ENCODE data around the gene RARRES1.

Gene RARRES1

GRCh38 chr3:158765518-158766205 lies 33.4 kb upstream of the RARRES1 start:
- DNase-seq: no peak

DNA sequence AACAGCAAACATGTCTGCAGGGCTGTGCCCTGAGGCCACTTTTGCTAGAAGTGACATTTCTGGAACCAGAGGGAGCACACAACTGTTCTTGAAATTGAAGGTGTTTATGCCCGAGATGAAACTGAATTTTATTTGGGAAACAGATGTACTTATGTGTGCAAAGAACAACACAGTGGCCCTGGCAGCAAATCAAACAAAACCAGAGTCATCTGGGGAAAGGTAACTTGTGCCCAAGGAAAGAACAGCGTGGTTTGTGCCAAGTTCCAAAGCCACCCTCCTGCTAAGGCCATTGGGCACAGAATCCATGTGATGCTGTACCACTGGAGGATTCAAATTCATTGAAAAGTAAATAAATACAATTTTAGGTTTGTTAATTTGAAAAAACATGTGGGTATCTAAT lies 31.2 kb upstream of the RARRES1 start:
- no peak for DNase-seq

DNA sequence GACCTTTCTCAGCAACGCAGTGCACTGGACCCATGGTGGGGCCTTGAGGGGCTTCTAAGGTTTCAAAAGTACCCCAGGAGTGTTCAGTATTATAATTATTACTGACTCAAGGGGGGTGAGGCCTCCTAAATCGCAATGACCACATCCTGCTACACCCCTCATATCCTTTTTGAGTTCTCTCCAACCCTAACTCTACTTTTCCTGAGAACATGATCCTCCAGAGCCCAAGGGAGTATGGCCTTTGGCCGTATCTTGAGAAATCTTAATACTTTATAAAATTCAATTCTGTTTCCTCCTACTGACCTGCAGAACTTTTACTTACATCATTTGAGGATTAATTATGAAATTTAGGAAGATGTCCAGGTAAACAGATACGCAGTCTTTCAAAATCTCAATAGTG lies 30.4 kb upstream of the RARRES1 start:
- DNase-seq: no peak

GRCh38 chr3:158761350-158761749 lies 29.1 kb upstream of the RARRES1 start:
- DNase-seq: no peak

DNA sequence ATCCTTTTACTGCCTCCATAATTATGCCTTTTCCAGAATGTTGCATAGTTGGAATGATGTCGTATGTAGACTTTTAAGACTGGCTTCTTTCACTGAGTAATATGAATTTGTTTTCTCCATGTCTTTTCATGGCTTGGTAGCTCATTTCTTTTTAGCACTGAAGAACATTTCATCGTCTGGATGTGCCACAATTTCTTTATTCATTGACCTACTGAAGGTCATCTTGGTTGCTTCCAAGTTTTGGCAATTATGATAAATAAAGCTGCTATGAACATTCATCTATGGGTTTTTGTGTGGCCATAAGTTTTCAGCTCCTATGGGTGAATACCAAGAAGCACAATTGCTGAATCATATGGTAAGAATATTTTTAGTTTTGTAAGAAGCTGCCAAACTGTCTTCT lies 23.2 kb upstream of the RARRES1 start:
- no peak for DNase-seq

DNA sequence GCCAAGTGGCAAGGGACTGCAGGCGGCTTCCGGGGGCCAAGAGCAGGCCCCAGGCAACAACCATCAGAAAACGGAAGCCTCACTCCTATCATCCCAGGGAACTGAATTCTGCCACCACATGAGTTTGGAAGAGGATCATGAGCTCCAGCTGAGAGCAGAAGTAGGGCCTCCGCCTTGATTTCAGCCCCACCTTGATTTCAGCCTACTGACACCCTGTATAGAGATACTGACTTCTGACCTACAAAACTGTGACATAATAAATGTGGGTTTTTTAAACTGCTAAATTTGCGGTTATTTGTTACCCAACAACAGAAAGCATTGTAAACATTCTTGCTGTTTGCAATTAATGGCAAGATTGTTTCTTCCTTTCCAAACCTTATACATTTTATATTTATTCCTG lies 21.6 kb upstream of the RARRES1 start:
- no peak for DNase-seq

- DNase-seq: no peak
These were observed 19.1 kb upstream of the RARRES1 start for GRCh38 chr3:158751316-158751715.

DNA sequence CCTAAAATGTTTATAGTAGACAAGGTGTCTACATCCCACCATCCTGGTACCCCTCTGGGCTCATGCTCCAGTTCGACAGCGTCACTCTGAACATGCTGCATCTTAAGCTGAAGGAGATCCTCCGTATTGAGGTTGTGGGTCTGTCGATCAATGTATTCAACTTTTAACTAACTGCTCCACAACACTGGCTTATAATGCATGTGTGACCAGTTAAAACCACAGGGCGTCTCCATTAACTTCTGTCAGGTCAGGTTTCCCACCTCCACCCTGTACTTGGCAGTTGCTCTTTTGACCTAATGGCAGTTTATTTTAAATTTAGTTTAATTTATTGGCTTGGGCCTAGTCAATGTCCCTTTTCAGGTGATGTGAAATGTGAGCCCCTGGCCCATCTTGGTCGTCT lies 17.8 kb upstream of the RARRES1 start:
- no peak for DNase-seq

- no peak for DNase-seq
These were observed 17.3 kb upstream of the RARRES1 start for GRCh38 chr3:158749526-158749925.

- DNase-seq: no peak
These were observed 16.1 kb upstream of the RARRES1 start for GRCh38 chr3:158748237-158748828.

DNA sequence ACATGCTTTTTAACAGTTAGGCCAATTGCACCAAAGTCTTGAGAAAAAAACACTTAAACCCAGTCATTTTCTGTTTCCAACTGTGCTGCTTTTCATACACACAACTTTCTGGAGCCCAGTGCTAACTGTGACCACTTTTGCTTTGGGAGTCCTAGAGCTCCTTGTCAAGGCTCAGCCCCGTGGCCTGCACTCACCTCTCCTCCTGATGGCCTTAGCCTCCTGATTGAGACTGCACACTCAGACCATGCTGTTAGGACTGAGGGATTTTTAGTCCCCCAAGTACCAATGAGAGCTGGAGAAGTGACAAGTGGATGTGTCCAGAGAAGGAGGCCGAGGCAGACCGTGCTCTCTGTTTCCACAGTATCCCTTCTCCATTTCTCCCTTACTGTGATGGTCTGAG lies 15.2 kb upstream of the RARRES1 start:
- DNase-seq: no peak

DNA sequence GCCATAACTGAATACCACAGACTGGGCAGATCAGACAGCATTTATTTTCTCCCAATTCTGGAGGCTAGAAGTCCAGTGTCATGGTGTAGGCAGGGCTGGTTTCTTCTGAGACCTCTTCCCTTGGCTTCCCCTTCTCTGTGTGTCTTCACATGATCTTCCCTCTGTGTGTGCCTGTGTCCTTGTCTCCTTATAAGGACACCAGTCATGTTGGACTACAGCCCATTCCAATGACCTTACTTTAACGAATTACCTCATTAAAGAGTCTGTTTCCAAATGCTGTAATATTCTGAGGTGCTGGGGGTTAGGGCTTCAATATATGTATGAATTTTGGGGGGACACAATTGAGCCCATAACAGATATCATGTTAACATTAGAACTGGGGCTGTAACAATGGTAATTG lies 13.3 kb upstream of the RARRES1 start:
- no peak for DNase-seq

DNA sequence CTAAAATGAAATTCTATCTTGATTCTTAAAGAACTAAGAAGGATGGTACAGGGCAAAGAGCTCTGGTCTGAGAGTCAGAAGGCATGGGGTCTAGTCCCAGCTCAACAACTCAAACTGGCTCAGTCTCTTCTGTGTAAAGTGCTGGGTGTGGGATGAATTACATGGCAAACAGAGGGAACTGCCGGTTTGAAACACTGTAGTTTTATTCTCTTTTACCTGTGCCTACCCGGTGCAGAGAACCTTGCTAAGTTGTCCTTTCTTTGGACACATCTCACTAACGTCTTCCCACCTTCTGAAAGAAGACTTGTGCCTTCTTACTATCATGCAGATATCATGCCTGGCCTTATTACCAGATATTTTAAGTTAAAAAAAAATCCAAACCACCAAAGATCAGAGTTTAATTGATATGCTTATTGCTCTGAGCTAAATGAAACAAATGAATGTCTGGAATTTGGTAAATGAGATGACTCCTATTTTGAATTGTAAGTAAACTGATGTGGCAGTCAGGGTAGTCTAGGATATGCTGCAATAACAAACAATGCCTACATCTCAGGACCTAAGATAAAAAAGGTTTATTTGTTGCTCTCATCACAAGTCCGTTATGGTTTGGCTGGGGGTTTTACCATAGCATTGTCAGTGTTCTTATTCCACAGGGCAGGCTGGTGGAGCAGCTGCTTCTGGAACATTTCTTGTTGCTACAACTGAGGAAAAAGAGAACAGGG lies 12.5 kb upstream of the RARRES1 start:
- DNase-seq: no peak

DNA sequence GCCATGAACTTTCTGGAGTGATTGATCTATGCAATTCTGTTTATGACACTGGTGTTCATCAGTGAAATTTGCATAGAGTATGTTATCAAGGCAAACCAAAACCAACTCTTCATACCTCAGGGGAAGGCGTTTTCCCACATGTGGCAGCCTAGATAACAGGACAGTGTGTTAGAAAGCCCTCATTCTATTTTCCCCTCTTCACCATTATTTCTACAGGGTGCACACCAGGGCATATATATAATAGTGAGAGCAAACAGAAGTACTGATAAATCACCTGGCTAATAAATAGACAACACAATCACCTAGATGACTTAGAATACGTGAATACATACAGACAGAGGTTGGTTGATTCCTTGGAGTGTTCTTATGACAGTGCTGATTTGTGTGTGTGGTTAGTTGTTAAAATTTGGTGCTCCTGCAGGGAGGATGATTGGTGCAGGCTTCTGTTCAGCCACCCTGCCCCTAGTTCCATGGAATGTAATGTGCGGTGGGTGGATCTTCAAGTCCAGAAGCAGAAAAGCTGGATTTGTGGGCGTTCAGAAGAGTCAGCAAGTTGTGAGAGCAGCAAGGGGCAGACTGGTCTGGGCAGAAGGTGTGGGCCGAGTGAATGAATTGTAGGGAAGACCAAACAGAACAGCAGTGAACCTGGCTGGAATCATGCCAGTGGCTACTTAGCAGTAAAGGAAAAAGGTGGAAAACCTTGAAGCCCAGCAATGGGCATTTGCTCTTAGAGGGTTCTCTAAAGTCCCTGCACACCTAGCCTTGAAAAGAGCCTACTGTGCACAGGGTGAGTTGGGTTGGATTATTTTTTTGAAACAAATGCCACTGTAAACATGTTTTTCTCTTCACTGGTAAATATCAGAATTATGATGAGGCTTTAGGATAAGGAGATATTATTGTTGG lies 11.7 kb upstream of the RARRES1 start:
- DNase-seq: no peak

- DNase-seq: no peak
These were observed 10.8 kb upstream of the RARRES1 start for GRCh38 chr3:158742871-158743663.

DNA sequence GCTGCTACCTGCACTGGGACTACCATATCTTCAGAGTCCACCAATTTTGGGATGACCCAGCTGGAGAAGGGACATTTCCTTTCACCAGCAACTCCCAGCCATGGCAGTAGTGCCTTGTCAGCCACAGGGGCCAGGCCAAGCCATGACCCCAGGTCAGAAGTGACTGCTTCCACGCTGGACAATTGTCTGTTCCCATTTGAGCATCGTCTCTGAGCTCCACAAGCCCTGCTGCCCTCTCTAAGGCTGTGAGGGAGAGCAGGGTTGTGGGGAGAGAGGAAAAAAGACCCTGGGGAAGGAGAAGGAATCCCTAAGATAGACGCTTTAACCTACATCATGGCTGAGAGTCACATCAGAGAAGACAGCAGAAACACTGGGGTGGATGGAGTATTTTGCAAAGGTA lies 7.4 kb upstream of the RARRES1 start:
- no peak for DNase-seq

DNA sequence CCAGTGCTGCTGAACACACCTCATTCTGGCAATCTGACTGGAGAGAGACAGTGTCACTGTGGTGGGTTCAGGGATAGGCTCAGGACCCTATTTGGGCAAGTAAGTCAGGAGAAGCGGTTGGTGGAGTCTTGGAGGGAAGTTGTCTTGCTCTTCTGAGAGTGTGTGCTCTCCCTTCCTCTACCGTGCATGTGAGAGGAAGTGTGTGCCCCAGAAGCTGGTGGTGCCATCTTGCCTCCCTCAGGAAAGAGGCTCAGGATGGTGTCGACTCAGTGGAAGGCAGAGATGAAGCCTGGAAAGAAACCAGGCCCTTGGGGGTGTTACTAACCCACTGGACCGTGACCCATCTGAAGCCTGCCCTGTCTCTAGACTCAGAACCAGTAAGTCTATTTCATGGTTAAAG lies 6.8 kb upstream of the RARRES1 start:
- no peak for DNase-seq

- no peak for DNase-seq
These were observed 6.4 kb upstream of the RARRES1 start for GRCh38 chr3:158738653-158739052.

DNA sequence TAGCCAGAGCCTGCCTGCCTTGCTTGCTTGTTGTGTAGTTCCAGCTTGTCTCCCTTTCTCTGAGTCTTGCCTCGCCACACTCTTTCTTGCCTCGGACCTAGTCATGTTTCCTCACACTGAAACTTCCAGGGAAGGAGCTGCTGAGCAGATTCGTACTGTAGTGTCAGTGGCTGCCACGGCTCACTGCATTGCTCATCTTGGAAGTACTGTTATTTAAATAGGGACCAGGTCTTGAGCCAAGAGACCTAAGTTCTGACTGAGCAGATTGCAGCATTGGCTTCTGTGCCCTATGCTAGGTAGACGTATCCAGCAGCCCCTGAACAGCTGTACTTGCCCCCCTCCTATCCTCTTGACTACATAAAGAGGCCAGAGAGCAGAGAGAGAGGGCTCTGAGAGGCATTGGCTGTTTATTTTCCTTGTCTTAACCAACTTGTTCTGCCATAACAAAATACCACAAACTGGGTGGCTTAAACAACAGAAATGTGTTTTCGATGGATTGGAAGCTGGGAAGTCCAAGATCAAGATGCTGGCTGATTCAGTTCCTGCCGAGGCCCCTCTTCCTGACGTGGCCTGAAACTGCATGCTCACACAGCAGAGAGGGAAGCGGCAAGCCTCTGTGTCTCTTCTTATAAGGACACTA lies 5.8 kb upstream of the RARRES1 start:
- DNase-seq: no peak

GRCh38 chr3:158737410-158737809 lies 5.2 kb upstream of the RARRES1 start:
- DNase-seq: no peak

DNA sequence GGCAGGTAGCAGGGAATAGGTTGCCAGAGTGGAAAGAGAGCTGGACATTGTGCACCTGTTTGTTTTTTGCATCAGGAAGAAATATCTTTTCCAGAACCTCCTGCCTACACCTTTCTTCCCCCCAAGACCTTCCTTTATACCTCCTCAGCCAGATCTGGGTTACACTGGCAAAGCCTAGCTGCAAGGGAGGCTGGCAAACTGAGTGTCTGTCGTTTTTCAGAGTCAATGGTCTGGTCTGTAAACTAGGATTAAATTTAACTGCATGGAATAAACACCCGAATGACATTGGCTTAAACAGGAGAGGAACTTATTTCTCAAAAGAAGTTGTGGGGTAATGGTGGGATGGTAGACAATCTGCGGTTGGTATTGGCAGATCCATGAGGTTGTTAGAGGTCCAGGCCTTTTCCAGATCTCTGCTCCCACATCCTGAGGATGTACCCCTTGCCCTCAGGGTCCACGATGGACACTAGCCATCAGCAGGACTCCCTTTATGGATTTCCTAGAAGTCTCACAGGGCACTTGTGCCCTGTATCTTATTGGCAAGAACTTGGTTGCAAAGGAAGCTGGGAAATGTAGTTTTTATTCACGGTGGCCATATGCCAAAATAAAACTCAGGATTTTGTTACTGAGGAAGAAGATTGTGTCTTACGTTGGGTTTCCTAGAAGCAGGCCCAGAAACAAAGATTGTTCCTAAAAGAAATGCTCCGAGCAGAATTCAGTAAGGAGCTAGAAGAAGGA lies 3.2 kb upstream of the RARRES1 start:
- no peak for DNase-seq

All from activated CD4-positive, alpha-beta T cell treated with anti-CD3 and anti-CD28 coated beads, Interleukin-2, amount 50 U/mL, for 48 hours (primary cell).